ENCODE data around the gene CELF1.

The CELF1 gene

GRCh38 chr11:47523490-47524225 is 29.3 kb downstream of the CELF1 start:
- H3K9me3 ChIP-seq (replicated peaks; ENCODE audit: insufficient read depth, low read length): no peaks in the 10 kb centered on the region
- no peaks in the 10 kb centered on the region for H3K9me2 ChIP-seq (replicated peaks; ENCODE audit: insufficient read depth, low read length)
- peak; percentile 43 for DNase-seq
- TF ChIP-seq EZH2phosphoT487 (IDR thresholded peaks at IDR 0.05; ENCODE audit: low read length) (no peak), EZH2 (optimal IDR thresholded peaks at IDR 0.05; ENCODE audit: low read depth, low read length) (no peak), CTCF (IDR thresholded peaks at IDR 0.05; ENCODE audit: low read length) (no peak)
- H3K36me3 ChIP-seq (replicated peaks; ENCODE audit: insufficient read depth, low read length): no peaks in the 10 kb centered on the region
- peaks cover 53% of the 10 kb centered on the region for H3K4me1 ChIP-seq (ENCODE audit: low read length)
- peak overlapping the region; percentile 63 for H3K4me2 ChIP-seq (ENCODE audit: low read depth, low read length)
- H2AFZ ChIP-seq (ENCODE audit: low read length): no peak overlapping the region
- H3K4me3 ChIP-seq (ENCODE audit: low read length): peak overlapping the region; percentile 6; the same call in 1 of the 2 replicates
- H3F3A ChIP-seq (ENCODE audit: insufficient read depth, low read length): peaks cover 48% of the 10 kb centered on the region
- no peak overlapping the region for H3K9ac ChIP-seq (ENCODE audit: low read length)
- H3K27me3 ChIP-seq (replicated peaks; ENCODE audit: insufficient read depth, low read length): no peaks in the 10 kb centered on the region
- 0 out of 2 replicates have a peak, but pooled peaks cover 17% of the 10 kb centered on the region for H4K20me1 ChIP-seq (ENCODE audit: insufficient read depth, low read length)
- peaks cover 98% of the 10 kb centered on the region for H3K79me2 ChIP-seq (ENCODE audit: low read length)
- peak overlapping the region; percentile 57; the same call in 1 of the 2 replicates for H3K27ac ChIP-seq (ENCODE audit: low read length)

- H3K36me3 ChIP-seq (replicated peaks; ENCODE audit: insufficient read depth, low read length): no peaks in the 10 kb centered on the region
- no peaks in the 10 kb centered on the region for H3K27me3 ChIP-seq (replicated peaks; ENCODE audit: insufficient read depth, low read length)
- H3K9me3 ChIP-seq (replicated peaks; ENCODE audit: insufficient read depth, low read length): no peaks in the 10 kb centered on the region
- peaks cover 20% of the 10 kb centered on the region; the same call in 1 of the 2 replicates for H4K20me1 ChIP-seq (ENCODE audit: insufficient read depth, low read length)
- H3F3A ChIP-seq (ENCODE audit: insufficient read depth, low read length): peaks cover 7% of the 10 kb centered on the region
- no peak overlapping the region for H3K9ac ChIP-seq (ENCODE audit: low read length)
- H3K4me2 ChIP-seq (ENCODE audit: low read depth, low read length): no peak overlapping the region
- TF ChIP-seq EZH2 (optimal IDR thresholded peaks at IDR 0.05; ENCODE audit: low read depth, low read length) (no peak), EZH2phosphoT487 (IDR thresholded peaks at IDR 0.05; ENCODE audit: low read length) (no peak), CTCF (IDR thresholded peaks at IDR 0.05; ENCODE audit: low read length) (no peak)
- H3K9me2 ChIP-seq (replicated peaks; ENCODE audit: insufficient read depth, low read length): no peaks in the 10 kb centered on the region
- no peak overlapping the region for H3K27ac ChIP-seq (ENCODE audit: low read length)
- DNase-seq: no peak
- no peak overlapping the region for H2AFZ ChIP-seq (ENCODE audit: low read length)
- peaks cover 13% of the 10 kb centered on the region for H3K4me1 ChIP-seq (ENCODE audit: low read length)
- H3K79me2 ChIP-seq (ENCODE audit: low read length): peaks cover 98% of the 10 kb centered on the region
- H3K4me3 ChIP-seq (ENCODE audit: low read length): no peak overlapping the region
These were observed 34.5 kb downstream of the CELF1 start for GRCh38 chr11:47518212-47518964.

GRCh38 chr11:47516984-47517853 is 35.7 kb downstream of the CELF1 start:
- TF ChIP-seq EZH2 (optimal IDR thresholded peaks at IDR 0.05; ENCODE audit: low read depth, low read length) (no peak), CTCF (IDR thresholded peaks at IDR 0.05; ENCODE audit: low read length) (no peak), EZH2phosphoT487 (IDR thresholded peaks at IDR 0.05; ENCODE audit: low read length) (no peak)
- Histone ChIP-seq H3K27me3 (replicated peaks; ENCODE audit: insufficient read depth, low read length) (no peaks in the 10 kb centered on the region), H2AFZ (ENCODE audit: low read length) (no peak overlapping the region), H3K4me3 (ENCODE audit: low read length) (no peak overlapping the region), H3K9me2 (replicated peaks; ENCODE audit: insufficient read depth, low read length) (no peaks in the 10 kb centered on the region), H3K4me1 (ENCODE audit: low read length) (peaks cover 7% of the 10 kb centered on the region), H4K20me1 (ENCODE audit: insufficient read depth, low read length) (peaks cover 15% of the 10 kb centered on the region; the same call in 1 of the 2 replicates), H3K4me2 (ENCODE audit: low read depth, low read length) (no peak overlapping the region), H3K9ac (ENCODE audit: low read length) (no peak overlapping the region), H3K9me3 (replicated peaks; ENCODE audit: insufficient read depth, low read length) (no peaks in the 10 kb centered on the region), H3K36me3 (replicated peaks; ENCODE audit: insufficient read depth, low read length) (no peaks in the 10 kb centered on the region), H3K27ac (ENCODE audit: low read length) (no peak overlapping the region), H3K79me2 (ENCODE audit: low read length) (peaks cover 98% of the 10 kb centered on the region), H3F3A (ENCODE audit: insufficient read depth, low read length) (0 out of 2 replicates have a peak, but pooled peaks cover 2% of the 10 kb centered on the region)
- no peak for DNase-seq

All from MM.1S (cell line).